ENCODE measurements around the gene GADD45G. TPM values are rescaled to one million over a fixed set of nuclear protein-coding genes. Genes with fewer than 3 reads are reported as not detected.

GADD45G gene
- total RNA-seq, 1 experiment from 2014 or later, result 7.7 TPM

- Histone ChIP-seq H3K4me2 (ENCODE audit: insufficient read depth, insufficient read length, low read length) (no peak overlapping the region), H3K27me3 (ENCODE audit: insufficient read depth, low read length) (no peaks in the 10 kb centered on the region), H3K79me2 (ENCODE audit: insufficient read depth, low read length) (no peaks in the 10 kb centered on the region), H3K18ac (ENCODE audit: insufficient read length, low read depth, low read length) (no peak overlapping the region), H2BK120ac (ENCODE audit: low read depth, low read length, poor library complexity, severe bottlenecking) (no peak overlapping the region), H3K4ac (ENCODE audit: low read depth, low read length) (no peak overlapping the region), H4K5ac (ENCODE audit: insufficient read length, low read depth, low read length) (no peak overlapping the region), H3K23me2 (ENCODE audit: insufficient read length, low read depth, low read length, poor library complexity, severe bottlenecking) (no peaks in the 10 kb centered on the region), H3K79me1 (ENCODE audit: insufficient read depth, low read depth, low read length, poor library complexity, severe bottlenecking) (no peaks in the 10 kb centered on the region), H3K9ac (ENCODE audit: extremely low read depth, insufficient read length, low read length) (no peak overlapping the region), H2BK5ac (ENCODE audit: insufficient read length, low read length) (no peak overlapping the region), H3K27ac (ENCODE audit: insufficient read length, low read depth, low read length) (no peak overlapping the region), H4K20me1 (ENCODE audit: control insufficient read depth, insufficient read depth, insufficient read length) (no peaks in the 10 kb centered on the region), H3K9me3 (ENCODE audit: control insufficient read depth, low read depth, low read length) (no peaks in the 10 kb centered on the region), H2AK5ac (ENCODE audit: insufficient read length, low read length) (no peak overlapping the region), H2BK15ac (ENCODE audit: low read depth, low read length) (no peak overlapping the region), H3T11ph (ENCODE audit: low read length) (no peak overlapping the region), H2BK12ac (ENCODE audit: insufficient read length, low read depth, low read length) (no peak overlapping the region), H3K4me1 (ENCODE audit: insufficient read depth, low read length) (no peaks in the 10 kb centered on the region), H3K14ac (ENCODE audit: insufficient read depth, low read length) (no peak overlapping the region), H2AFZ (ENCODE audit: low read length) (no peak overlapping the region), H3K56ac (ENCODE audit: insufficient read length, low read depth, low read length) (no peak overlapping the region), H2BK20ac (ENCODE audit: low read depth, low read length, poor library complexity, severe bottlenecking) (no peak overlapping the region), H4K91ac (ENCODE audit: insufficient read length, low read depth, low read length) (no peak overlapping the region), H4K8ac (replicated peaks; ENCODE audit: insufficient read length, low read depth, low read length) (no peak overlapping the region), H3K23ac (ENCODE audit: insufficient read length, low read depth, low read length) (no peak overlapping the region)
- peaks cover 8% of the 10 kb centered on the region for H3K27me3 Mint-ChIP-seq (ENCODE audit: low read depth)
- no CpG with 5 or more reads among the region's 12 CpGs for WGBS (ENCODE audit: extremely low coverage, insufficient read length, low lambda C conversion rate)
- no peak overlapping the region for H3K4me3 Mint-ChIP-seq
- peaks cover 0 to 2% of the 10 kb centered on the region in 2 experiments; a peak in 1 of 5 replicates for H3K9me3 Mint-ChIP-seq
- no peak for DNase-seq
- H3K36me3 Mint-ChIP-seq (ENCODE audit: insufficient read depth in 1 of 3, low read depth in 3 of 3), result no peaks in the 10 kb centered on the region; a peak in 1 of 7 replicates
- H3K27ac Mint-ChIP-seq, result peak overlapping the region in 1 of 3 experiments; percentile 20; a peak in 1 of 7 replicates
- no peak for TF ChIP-seq CTCF (conservative IDR thresholded peaks at IDR 0.05)
- peaks cover 17 to 19% of the 10 kb centered on the region in 2 experiments for H3K4me1 Mint-ChIP-seq
Measured at GRCh38 chr9:89555451-89556375, 49.1 kb upstream of the GADD45G start.
